GM12873 (cell line): Measurements from ENCODE around the gene PCDHA7.

ENCODE experiments used
- TF ChIP-seq, protein P1 (sequence below): IDR thresholded peaks from 2 replicates; pipeline ENCODE4 v1.5.1; 2012; ENCODE audit warnings: low read depth, mild to moderate bottlenecking, moderate library complexity, low read length, control low read depth; ENCODE audit not compliant: insufficient read depth; ENCODE audit errors: missing control alignments

The PCDHA7 gene

DNA sequence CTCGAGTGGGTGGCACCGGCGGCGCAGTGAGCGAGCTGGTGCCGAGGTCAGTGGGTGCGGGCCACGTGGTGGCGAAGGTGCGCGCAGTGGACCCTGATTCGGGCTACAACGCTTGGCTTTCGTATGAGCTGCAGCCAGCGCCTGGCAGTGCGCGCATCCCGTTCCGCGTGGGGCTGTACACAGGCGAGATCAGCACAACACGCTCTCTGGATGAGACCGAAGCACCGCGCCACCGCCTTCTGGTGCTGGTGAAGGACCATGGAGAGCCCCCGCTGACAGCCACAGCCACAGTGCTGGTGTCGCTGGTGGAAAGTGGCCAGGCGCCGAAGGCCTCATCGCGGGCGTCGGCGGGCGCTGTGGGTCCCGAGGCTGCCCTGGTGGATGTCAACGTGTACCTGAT, 10.6 kb upstream of the PCDHA7 start:
- TF ChIP-seq, protein P1, sequence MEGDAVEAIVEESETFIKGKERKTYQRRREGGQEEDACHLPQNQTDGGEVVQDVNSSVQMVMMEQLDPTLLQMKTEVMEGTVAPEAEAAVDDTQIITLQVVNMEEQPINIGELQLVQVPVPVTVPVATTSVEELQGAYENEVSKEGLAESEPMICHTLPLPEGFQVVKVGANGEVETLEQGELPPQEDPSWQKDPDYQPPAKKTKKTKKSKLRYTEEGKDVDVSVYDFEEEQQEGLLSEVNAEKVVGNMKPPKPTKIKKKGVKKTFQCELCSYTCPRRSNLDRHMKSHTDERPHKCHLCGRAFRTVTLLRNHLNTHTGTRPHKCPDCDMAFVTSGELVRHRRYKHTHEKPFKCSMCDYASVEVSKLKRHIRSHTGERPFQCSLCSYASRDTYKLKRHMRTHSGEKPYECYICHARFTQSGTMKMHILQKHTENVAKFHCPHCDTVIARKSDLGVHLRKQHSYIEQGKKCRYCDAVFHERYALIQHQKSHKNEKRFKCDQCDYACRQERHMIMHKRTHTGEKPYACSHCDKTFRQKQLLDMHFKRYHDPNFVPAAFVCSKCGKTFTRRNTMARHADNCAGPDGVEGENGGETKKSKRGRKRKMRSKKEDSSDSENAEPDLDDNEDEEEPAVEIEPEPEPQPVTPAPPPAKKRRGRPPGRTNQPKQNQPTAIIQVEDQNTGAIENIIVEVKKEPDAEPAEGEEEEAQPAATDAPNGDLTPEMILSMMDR = no peak

DNA sequence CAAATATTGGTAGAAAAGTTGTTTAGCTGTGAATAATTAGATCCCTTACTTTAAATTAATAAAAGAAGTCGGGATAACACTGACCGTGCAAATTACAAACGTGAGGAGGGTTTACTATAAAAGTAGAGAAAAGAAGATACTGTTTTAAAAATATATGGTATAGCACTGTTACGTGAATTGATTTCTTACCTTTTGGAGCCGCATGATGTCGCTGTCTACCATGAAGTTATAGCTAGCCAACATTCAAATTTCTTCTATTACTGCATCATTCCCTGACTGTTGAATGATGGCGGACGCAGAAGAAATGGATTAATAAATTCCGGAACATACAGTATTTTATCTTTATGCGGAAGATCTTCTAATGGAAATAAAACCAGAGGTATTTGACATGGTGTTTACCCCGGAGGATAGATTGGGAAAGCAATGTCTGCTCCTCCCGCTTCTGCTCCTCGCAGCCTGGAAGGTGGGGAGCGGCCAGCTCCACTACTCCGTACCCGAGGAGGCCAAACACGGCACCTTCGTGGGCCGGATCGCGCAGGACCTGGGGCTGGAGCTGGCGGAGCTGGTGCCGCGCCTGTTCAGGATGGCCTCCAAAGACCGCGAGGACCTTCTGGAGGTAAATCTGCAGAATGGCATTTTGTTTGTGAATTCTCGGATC, 6.2 kb upstream of the PCDHA7 start, which contains the start of gene PCDHA6:
TSS of gene PCDHA6 (plus strand) at position 257 of the 658 bp plus-strand sequence. CDS start at position 389, 132 bp downstream.
- TF ChIP-seq, protein P1 = no peak

- TF ChIP-seq, protein P1 = no peak
These were observed 5.7 kb upstream of the PCDHA7 start for GRCh38 chr5:140828362-140828737.

DNA sequence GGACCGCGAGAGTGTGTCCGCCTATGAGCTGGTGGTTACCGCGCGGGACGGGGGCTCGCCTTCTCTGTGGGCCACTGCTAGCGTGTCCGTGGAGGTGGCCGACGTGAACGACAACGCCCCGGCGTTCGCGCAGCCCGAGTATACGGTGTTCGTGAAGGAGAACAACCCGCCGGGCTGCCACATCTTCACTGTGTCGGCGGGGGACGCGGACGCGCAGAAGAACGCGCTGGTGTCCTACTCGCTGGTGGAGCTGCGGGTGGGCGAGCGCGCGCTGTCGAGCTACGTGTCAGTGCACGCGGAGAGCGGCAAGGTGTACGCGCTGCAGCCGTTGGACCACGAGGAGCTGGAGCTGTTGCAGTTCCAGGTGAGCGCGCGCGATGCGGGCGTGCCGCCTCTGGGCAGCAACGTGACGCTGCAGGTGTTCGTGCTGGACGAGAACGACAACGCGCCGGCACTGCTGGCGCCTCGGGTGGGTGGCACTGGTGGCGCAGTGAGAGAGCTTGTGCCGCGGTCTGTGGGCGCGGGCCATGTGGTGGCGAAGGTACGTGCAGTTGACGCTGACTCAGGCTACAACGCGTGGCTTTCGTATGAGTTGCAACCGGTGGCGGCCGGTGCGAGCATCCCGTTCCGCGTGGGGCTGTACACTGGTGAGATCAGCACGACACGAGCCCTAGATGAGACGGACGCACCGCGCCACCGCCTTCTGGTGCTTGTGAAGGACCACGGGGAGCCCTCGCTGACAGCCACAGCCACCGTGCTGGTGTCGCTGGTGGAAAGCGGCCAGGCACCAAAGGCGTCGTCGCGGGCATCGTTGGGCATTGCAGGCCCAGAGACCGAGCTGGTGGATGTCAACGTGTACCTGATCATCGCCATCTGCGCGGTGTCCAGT, 1.8 kb downstream of the PCDHA7 start:
- TF ChIP-seq, protein P1 = no peak

DNA sequence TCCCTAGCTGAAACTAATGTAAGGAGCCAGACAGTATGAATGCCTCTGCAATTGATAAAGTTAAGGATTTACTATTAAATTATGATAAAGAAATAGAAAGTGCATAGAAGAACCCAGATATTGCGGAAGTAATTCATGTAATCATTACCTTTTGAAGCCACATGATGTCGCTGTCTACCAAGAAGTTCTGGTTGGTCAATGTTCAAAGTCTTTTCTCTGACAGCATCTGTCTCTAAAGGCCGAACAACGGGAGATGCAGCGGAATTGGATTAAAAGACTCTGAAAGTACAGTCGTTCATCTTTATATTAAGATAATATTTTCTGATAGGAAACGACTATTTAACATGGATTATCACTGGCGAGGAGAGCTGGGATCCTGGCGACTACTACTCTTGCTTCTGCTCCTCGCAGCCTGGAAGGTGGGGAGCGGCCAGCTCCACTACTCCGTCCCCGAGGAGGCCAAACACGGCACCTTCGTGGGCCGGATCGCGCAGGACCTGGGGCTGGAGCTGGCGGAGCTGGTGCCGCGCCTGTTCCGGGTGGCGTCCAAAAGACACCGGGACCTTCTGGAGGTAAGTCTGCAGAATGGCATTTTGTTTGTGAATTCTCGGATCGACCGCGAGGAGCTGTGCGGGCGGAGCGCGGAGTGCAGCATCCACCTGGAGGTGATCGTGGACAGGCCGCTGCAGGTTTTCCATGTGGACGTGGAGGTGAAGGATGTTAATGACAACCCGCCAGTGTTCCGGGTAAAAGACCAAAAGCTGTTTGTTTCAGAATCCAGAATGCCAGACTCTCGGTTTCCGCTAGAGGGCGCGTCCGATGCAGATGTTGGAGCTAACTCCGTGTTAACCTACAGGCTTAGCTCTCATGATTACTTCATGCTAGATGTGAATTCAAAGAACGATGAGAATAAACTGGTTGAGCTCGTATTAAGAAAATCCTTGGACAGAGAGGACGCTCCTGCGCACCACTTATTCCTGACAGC, 7.2 kb downstream of the PCDHA7 start, which contains the start of gene PCDHA8:
TSS of gene PCDHA8 (plus strand) at position 210 of the 985 bp plus-strand sequence. CDS start at position 345, 135 bp downstream.
- TF ChIP-seq, protein P1 = peak; percentile 33

- TF ChIP-seq, protein P1 = no peak
These were observed 9.0 kb downstream of the PCDHA7 start for GRCh38 chr5:140842798-140843733.
